GM13976 (cell line): ENCODE results near the gene MRPL45.

Experiments
- DNase-seq: peaks from one replicate; pipeline ENCODE4 v3.0.0; 2012; ENCODE audit warnings: low spot score
- in situ Hi-C: fragments of 300-500 bp; cut with MboI; formaldehyde crosslinking; loops from one replicate; pipeline ENCODE4 v1.12.0; 2022; ENCODE audit warnings: low sequenced_read_pairs, mixed read lengths, inconsistent platforms; ENCODE audit not compliant: unreplicated experiment
- TF ChIP-seq, protein P1 (sequence below): IDR thresholded peaks from 2 replicates; pipeline ENCODE4 v1.5.1; 2012; ENCODE audit warnings: borderline replicate concordance, mild to moderate bottlenecking; ENCODE audit not compliant: insufficient read depth; ENCODE audit errors: extremely low read depth, missing control alignments, control extremely low read depth

Gene MRPL45

GRCh38 chr17:38361694-38362465 is 64.9 kb downstream of the MRPL45 start:
- in situ Hi-C loops: no loop called here
- DNase-seq: no peak
- TF ChIP-seq, protein P1, sequence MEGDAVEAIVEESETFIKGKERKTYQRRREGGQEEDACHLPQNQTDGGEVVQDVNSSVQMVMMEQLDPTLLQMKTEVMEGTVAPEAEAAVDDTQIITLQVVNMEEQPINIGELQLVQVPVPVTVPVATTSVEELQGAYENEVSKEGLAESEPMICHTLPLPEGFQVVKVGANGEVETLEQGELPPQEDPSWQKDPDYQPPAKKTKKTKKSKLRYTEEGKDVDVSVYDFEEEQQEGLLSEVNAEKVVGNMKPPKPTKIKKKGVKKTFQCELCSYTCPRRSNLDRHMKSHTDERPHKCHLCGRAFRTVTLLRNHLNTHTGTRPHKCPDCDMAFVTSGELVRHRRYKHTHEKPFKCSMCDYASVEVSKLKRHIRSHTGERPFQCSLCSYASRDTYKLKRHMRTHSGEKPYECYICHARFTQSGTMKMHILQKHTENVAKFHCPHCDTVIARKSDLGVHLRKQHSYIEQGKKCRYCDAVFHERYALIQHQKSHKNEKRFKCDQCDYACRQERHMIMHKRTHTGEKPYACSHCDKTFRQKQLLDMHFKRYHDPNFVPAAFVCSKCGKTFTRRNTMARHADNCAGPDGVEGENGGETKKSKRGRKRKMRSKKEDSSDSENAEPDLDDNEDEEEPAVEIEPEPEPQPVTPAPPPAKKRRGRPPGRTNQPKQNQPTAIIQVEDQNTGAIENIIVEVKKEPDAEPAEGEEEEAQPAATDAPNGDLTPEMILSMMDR: no peak

DNA sequence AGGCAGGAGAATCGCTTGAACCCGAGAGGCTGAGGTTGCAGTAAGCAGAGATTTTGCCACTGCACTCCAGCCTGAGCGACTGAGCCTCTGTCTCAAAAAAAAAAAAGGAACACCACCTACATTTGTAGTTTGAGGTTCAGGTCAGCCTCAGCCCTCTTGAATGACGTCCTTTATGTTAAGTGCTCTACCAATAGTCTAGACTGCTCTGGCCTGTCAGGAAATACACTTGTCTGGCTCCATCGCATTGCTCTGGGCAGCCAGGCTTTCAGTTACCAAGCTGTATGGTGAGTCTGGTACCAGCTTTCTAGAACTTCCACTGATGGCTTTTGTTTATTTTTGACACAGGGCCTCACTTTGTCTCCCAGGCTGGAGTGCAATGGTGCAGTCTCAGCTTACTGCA is 66.0 kb downstream of the MRPL45 start:
- no peak for DNase-seq
- in situ Hi-C loops: no loop called here
- TF ChIP-seq, protein P1: no peak

DNA sequence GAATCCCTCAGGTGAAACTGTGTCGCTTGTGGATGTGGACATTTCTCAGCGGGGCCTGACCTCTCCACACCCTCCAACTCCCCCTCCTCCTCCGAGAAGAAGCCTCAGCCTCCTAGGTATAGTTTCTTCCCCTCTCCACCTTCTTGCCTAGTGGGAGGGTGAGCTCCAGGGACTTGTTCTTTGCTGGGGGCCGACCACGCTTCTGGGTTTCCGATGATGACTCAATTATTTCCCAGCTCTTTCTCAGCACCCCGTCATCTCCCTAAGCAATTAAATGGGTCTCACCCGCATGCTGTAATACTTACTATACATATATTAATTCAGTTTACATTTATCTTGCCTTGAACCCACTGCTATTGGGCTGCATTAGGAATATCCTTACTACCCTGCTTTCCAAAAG is 67.8 kb downstream of the MRPL45 start:
- in situ Hi-C loops: no loop called here

GRCh38 chr17:38369124-38369886 is 72.3 kb downstream of the MRPL45 start:
- in situ Hi-C loops: no loop called here
- TF ChIP-seq, protein P1: no peak
- DNase-seq: no peak

More for the DNA sequence above, 67.8 kb downstream of the MRPL45 start:
- TF ChIP-seq, protein P1: no peak
- DNase-seq: no peak
